D721Med (cell line): ENCODE data around the gene TAX1BP1.
A peak's percentile ranks its signal among the peaks of the same experiment; 100 is the strongest.

Experiments used
- DNase-seq: peaks from one replicate; pipeline ENCODE4 v3.0.0; 2011; ENCODE audit warnings: low spot score; ENCODE audit not compliant: insufficient read length
- FAIRE-seq: peaks from 2 replicates; lab custom pipeline; 2011; peaks lifted over from hg19 to GRCh38; lab: Jason Lieb, UNC
- TF ChIP-seq, protein P1 (sequence below): IDR thresholded peaks from 2 replicates; pipeline ENCODE4 v1.5.1; 2012; ENCODE audit warnings: mild to moderate bottlenecking, control low read depth; ENCODE audit not compliant: insufficient read depth; ENCODE audit errors: missing control alignments

TAX1BP1 gene

DNA sequence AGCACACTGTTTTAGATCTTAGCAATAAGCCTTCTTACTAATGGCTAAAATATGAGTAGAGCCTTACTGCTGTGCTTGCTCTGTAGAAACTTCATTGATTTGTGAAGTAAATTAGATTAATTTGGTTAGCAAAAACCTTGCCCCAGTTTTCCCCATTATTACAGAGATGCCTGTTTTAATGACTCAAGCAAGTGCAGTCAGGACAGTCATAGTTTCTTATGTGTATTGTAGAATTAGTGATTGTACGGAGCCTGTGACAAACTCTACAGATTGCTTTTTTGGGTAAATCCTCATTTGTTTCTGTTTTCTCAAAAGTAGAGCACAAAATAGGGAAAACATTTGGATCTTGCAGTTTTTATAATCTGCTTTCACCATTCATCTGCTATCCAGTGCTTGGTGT, 7.0 kb downstream of the TAX1BP1 start:
- DNase-seq (no peak), FAIRE-seq (no peak)
- TF ChIP-seq, protein P1, sequence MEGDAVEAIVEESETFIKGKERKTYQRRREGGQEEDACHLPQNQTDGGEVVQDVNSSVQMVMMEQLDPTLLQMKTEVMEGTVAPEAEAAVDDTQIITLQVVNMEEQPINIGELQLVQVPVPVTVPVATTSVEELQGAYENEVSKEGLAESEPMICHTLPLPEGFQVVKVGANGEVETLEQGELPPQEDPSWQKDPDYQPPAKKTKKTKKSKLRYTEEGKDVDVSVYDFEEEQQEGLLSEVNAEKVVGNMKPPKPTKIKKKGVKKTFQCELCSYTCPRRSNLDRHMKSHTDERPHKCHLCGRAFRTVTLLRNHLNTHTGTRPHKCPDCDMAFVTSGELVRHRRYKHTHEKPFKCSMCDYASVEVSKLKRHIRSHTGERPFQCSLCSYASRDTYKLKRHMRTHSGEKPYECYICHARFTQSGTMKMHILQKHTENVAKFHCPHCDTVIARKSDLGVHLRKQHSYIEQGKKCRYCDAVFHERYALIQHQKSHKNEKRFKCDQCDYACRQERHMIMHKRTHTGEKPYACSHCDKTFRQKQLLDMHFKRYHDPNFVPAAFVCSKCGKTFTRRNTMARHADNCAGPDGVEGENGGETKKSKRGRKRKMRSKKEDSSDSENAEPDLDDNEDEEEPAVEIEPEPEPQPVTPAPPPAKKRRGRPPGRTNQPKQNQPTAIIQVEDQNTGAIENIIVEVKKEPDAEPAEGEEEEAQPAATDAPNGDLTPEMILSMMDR: no peak

GRCh38 chr7:27747589-27748368, 7.8 kb downstream of the TAX1BP1 start:
- DNase-seq (no peak), FAIRE-seq (peak; percentile 41)
- TF ChIP-seq, protein P1: no peak

DNA sequence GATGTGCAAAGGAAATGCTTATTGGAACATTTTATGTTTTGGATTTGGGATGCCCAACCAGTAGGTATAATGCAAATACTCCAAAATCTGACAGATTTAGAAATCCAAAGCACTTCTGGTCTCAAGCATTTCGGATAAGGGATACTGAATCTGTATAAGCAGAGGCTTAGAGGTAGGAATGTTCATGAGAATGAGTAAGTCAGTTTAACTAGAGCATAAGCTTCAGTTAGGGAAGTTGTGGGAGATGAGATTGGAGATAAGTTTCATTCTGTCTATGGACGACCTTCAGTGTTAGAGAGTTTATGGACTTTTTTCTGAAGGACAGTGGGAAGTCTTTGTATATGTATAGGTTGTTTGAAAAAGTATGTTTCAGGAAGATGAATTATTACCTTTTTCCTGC, 10.4 kb downstream of the TAX1BP1 start:
- TF ChIP-seq, protein P1: no peak
- FAIRE-seq: no peak
- DNase-seq: no peak

DNA sequence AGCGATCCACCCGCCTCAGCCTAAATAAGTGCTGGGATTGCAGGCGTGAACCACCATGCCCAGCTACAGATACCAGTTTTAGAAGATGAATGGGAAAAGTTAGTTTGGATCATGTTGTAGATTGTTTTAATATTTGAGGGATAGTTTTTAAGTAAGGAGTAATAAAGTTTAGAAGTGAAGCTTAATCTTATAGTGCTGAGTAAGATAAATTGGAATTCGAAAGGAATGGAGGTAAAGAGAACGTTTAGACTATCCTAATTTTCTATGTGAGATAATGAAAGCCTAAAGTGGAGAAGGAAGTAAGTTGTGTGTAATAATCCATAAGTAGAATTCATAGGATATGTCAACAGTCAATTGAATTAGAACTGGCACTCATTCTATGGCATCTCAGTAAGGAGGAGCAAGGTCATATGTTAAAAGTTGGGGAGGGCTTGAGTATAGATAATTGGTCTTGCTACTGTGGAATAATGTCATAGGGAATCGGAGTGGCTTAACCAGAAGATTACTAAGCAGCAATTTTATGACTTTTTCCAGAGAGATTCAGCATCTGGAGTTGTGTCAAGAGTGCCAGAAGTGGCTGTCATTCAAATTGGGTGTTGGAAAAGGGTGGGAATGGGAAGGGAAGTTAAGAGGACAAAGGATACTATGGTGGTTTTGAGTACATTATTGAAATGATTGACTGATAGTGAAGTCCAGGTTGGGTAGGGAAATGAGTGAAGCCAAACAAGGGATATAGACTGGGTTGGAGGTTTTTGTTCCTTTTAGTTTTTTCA, 12.1 kb downstream of the TAX1BP1 start:
- DNase-seq (no peak), FAIRE-seq (no peak)
- TF ChIP-seq, protein P1: no peak

DNA sequence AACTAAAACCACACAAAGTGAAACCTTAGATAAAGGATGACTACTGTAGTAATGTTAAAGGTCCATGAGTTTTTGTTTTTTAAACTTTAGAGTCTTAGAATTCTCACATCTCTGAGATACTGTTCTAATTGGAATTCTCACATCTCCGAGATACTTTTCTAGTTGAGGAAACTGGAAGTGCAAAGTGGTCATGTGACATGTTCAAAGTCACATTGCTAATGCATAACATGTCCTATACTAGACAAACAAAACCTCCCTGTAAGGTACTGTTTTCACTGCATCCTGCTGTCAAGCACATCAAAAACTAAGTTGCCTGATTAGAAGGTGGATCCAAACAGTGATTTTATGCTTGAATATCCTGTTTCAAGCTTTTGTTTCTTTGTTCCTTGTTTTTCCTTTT, 13.9 kb downstream of the TAX1BP1 start:
- peak; percentile 41 for FAIRE-seq
- TF ChIP-seq, protein P1: no peak
- DNase-seq: no peak

GRCh38 chr7:27756298-27756697, 16.3 kb downstream of the TAX1BP1 start:
- TF ChIP-seq, protein P1: no peak
- DNase-seq (no peak), FAIRE-seq (no peak)

GRCh38 chr7:27759491-27759890, 19.5 kb downstream of the TAX1BP1 start:
- FAIRE-seq: no peak
- no peak for DNase-seq
- TF ChIP-seq, protein P1: no peak
